ENCODE data around the gene WHAMM.

DNA sequence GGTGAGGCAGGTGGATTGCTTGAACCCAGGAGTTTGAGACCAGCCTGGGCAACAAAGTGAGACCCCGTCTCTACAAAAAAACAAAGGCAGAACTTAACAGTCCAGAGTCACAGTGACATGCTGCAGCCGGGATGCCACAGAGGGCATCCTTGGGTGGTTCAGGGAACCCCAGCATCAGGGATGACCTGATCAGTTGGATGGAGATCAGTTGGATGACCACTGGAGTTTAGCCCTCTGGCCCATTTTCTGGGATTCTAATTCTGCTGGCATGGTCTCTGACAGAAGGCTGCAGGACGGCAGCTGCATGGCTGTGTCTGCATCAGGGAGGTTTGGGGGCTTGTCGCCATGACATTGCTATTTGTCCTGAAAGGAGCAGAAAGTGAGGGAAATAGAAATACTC, 19.8 kb downstream of the WHAMM start:
- TF ChIP-seq, protein P1, sequence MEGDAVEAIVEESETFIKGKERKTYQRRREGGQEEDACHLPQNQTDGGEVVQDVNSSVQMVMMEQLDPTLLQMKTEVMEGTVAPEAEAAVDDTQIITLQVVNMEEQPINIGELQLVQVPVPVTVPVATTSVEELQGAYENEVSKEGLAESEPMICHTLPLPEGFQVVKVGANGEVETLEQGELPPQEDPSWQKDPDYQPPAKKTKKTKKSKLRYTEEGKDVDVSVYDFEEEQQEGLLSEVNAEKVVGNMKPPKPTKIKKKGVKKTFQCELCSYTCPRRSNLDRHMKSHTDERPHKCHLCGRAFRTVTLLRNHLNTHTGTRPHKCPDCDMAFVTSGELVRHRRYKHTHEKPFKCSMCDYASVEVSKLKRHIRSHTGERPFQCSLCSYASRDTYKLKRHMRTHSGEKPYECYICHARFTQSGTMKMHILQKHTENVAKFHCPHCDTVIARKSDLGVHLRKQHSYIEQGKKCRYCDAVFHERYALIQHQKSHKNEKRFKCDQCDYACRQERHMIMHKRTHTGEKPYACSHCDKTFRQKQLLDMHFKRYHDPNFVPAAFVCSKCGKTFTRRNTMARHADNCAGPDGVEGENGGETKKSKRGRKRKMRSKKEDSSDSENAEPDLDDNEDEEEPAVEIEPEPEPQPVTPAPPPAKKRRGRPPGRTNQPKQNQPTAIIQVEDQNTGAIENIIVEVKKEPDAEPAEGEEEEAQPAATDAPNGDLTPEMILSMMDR (IDR thresholded peaks at IDR 0.05) = no peak
- no peak for TF ChIP-seq POLR2A (IDR thresholded peaks at IDR 0.05)

Data from prostate gland (tissue), 2 donors.